HG02571 (cell line): Measurements from ENCODE around the gene ZC3H7A.

Source experiments
- ATAC-seq: cut with Tn5 transposase; IDR thresholded peaks from one replicate; pipeline ENCODE4 v1.9.1; 2021; ENCODE audit warnings: mild to moderate bottlenecking, moderate library complexity; ENCODE audit not compliant: unreplicated experiment

ZC3H7A gene

DNA sequence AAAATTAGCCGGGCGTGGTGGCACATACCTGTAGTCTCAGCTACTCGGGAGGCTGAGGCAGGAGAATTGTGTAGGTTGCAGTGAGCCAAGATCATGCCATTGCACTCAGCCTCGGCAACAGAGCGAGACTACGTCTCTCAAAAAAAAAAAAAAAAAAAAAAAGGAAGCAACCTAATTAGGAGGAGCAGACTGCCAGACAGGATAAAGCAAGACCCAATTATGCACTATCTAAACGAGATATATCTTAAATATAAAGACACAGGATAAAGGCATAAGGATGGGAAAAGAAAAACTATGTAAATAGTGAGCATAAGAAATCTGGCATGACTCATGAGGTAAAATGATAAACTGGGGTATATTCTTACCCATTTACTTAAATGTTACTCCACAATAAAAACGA, 59.3 kb downstream of the ZC3H7A start:
- ATAC-seq, result no peak

DNA sequence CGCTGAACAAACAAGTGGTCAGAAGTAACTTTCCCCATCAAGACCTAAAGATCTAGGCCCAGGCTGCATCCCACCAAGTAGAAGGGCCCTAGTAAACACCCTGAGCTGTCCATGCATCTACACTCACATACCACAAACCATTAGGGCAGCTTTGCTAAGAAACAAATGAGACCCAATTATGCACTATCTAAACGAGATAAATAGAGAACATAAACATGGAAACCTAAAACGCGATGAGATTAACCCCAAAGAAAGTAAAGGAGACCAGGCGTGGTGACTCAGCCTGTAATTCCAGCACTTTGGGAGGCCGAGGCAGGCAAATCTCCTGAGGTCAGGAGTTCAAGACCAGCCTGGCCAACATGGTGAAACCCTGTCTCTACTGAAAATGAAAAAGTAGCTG, 60.2 kb downstream of the ZC3H7A start:
- ATAC-seq, result no peak

DNA sequence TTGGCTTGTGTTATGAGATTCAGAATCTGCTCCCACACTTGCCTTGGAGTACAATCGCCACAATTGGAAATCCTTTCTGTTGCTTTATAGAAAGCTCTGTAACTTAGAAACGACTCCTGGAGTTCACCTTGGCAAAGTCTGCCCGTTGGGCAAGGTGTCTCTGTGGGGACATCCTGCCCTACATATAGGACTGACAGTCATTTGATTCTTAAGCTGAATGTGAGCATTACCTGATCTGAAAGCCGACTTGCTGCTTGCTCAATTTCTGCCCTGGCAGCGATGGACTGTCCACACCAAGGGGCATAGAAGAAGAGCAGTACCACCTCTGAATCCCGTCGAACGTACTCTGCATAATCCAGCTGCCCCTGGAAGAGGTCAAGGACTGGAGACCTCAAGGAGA, 61.3 kb downstream of the ZC3H7A start:
- no peak for ATAC-seq

DNA sequence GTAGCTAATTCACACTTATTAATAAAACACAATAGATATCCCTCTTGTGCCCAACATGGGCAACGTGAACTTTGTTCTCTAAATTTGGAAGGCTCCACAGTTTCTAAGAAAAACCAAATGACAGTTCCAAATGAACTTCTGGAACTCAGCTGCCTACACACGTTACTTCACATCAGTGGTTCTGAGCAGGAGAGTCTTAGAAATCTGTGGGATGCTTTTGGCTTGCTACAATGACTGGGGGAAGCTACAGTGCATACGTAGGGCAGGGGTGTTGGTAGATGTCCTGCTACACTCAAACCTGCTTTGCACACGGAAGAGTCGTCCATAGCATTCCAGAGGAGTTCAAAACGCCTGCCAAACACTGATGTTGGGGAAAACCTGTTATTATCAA, 62.4 kb downstream of the ZC3H7A start:
- ATAC-seq, result no peak

DNA sequence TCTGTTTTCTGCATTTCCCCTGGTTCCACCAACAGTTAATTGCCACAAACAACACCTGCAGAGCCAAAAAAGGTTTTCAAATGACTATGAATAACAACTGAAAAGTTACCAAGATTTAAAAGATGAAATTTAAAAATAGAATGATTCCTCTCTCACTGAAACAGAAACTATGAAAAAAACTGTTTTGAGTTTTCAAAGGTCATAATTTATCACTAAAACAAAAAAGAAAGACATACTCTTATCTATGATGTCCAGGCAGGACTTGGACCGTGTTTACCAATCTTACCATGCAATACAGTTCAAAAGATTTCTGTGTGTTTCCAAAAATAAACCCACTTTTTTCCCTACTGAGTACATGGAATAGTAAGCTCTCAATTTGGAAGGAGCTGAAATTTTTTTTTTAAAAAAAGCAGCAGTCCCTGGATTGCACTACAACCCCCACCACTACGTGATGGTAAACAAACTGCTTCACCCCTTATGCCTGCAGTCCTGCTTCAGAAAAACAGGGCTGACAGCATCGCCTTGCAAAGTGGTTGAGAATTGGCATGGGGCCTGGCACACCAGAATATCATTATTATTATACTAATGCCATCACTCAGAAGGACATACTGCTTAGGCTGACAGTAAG, 62.9 kb downstream of the ZC3H7A start:
- ATAC-seq, result no peak

DNA sequence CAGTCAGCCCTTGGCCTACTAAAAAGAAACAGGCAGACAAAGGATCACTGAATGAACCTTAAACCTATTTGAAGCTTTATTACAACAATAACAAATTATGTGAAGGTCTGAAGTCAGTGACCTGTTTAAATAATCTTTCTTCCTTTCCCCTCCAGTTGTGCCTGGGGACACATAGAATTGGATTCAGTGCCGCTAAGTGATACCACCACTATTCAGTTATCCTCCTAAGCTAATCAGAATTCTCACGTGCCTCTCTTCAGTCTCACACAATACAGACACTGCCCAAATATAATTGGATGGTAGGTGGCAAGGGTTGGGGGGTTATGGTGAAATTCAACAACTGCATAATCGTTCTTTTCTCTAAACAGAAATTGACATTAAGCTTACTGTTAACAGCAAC, 65.8 kb downstream of the ZC3H7A start:
- ATAC-seq, result no peak

DNA sequence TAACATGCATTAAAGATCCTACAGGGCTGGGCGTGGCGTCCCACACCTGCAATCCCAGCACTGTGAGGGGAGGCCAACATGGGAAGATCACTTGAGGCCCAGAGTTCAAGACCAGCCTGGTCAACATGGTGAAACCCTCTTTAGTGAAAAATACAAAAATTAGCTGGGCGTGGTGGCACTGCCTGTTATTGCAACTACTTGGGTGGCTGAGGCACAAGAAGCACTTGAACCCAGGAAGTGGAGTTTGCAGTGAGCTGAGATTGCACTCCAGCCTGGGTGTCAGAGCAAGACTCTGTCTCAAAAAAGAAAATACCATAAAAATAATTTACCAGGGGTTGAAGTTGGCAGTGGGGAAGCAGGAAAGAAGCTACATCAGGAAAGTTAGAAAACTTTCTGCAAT, 67.3 kb downstream of the ZC3H7A start:
- ATAC-seq, result no peak

DNA sequence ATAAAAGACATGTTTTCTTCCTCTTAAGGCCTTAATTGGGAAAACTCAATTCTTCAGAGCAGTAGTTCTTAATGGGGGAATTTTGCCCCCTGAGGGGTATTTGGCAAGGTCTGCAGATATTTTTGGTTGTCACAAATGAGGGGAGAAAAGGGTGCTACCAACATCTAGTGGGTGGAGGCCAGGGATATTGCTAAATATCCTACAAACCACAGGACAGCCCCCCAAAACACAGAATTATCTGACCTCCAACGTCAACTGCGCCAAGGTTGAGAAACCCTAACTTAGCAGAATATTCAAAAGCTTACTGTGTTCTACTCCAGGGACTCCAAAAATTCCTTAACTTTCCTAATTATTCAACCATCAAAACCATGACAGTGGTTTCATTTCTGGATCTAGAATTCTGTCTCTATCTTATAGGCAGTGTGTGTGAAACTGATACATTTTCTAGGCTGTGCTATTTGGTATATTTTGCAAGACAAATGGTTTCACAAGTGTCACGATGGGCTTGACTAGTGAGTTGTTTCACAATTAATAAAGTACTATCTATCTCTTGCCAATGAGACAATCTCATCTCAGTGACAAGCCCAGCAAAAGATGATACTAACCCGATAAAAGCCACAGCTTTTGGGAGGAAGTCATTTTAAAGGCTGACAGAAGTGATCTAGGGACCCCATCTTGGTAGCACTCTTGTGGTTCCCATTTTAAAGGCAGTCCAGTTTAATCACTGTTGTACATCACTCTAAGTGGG, 69.1 kb downstream of the ZC3H7A start:
- no peak for ATAC-seq

DNA sequence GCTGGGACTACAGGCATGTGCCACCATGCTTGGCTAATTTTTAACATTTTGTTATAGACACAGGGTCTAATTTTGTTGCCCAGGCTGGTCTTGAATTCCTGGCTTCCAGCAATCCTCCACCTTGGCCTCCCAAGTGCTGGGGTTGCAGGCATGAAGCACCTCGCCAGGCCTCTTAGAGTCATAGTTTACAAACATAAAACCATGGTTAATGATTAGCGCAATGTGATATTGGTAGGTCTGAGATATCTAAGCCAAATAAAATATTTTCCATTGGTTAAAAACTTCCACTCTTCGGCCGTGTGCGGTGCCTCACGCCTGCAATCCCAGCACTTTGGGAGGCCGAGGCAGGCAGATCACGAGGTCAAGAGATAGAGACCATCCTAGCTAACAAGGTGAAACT, 71.0 kb downstream of the ZC3H7A start:
- ATAC-seq, result no peak

DNA sequence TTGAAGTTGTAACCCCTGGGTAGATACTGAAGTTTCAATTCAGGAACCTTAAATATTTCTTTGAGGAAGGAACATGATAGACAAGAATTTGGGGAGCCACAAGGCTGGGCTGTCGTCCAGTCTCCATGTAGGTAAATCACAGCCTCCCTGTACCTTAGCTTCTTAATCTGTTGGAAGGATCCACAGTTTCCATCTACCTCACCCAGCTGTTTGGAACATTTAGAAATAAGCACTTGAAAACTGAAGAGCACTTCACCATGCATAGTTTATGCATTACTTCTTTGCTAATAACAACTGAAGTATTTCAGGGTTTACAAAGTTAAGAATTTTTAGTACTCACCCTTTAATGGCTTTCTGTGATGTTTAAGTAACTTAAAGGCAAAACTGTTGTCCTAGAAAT, 71.6 kb downstream of the ZC3H7A start:
- no peak for ATAC-seq

DNA sequence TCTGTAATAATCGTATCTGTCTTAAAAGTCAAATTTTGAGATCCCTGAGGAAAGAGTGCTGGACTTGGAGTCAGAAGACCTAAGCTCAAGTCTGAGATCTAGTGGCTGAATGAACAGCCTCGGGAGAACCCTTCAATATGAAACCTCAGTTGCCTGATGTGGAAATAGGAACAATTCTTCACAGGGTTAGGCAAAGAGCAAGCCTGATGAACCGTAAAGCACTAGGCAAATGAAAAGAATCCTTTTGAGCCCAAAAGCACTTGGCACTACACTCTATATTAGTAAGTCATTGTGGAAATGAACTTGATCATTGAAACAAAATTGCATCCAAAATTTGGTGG, 74.6 kb downstream of the ZC3H7A start:
- ATAC-seq, result no peak

DNA sequence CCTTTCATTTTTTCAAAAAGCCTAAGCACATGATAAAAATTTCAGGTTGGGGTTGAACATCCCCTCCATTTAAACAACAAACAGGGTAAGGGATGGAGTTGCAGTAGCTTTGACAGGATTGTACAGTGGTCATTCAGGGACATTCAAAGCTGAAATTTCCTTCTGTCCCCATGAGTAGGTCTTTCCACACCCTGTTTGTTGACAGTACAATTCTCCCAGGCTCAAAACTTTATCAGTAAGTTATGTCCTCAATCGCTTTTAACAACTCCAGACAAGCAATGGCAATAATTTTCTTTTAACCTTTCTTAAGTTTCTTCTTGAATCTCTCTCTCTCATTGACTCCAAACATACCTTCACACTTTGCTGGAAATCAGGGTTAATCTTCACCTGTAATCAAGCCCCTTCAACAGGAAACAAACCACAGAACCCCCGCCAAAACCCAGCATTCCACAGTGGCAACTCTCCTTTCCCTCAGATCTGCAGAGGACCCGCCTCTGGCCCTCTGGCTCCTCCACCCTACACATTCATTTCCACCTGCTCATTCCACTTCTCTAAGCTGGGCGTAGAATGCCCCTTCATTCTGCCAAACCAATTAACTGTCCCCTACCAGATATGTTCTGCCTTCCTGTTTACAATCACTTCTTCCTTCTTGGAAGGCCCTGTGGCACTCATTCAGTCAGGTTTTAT, 75.1 kb downstream of the ZC3H7A start:
- ATAC-seq, result no peak

DNA sequence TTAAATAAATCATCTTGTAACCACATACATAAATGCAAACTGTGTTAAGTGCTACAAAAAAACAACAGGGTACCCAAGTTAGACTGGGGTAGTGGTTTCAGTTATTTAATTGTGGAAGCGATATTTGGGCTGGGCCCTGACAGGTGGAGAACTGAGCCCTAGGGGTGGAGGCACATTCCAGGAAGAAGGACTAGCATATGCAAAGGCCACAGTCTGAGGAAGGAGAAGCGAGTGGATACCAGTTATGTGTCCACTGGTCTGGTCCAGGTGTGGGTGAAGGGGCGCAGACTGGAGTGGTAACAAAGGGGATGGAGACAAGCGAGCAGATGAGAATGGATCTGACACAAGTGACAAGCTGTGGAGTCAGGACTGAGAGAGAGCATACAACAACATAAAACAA, 77.3 kb downstream of the ZC3H7A start:
- ATAC-seq, result no peak

DNA sequence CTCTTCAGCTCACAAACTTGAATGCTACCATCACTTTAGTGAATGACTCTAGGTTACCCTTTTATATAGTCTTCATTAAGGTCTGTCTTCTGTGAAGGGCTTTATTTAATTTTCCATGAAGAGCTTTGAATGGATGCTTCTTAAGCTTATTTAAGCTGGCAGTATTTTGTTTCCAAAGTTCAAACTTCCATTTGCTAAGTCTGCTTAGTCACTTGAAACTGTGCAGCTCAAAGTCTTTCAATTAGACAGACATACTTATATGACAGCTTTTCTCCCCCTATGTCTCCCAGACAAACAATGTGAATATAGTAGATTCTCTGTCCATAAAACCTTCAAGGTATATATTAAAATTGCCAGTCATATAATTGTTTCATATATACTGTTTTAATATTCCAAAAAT, 77.9 kb downstream of the ZC3H7A start:
- no peak for ATAC-seq

DNA sequence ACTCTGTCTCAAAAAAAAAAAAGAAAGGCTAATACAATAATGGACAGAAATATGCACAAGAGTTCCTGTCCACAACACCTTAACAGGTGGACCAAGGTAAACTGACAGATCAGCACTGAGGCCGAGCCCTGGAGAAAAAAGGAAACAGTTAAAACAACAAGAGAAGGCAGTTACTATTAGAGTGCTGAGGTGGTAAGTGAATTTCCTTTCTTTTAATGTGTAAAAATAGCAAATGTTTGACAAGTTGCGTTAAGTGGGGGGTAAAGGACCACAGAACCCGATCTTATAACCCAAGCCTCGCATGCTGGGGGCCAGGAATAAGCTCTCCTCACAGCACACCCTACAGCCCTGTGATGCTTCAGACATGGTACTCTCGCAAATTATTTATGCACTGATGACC, 79.2 kb downstream of the ZC3H7A start:
- ATAC-seq, result no peak

DNA sequence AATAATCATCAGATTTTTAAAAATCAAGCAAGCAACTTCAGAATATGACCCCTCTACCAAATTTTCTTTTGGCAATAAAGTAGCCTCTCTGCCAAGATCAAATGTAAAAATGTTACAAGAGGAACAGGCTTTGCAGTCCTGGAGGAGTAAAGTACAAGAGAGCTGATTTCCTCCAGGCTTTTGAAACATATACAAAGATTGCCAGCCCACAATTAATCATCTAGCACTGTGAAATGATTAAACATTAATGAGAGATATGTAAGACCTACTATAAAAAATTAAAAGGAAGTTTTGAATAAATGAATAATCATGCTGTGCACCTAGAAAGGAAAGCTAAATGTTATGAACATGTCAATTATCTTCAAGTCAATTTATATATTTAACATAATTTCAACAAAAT, 80.7 kb downstream of the ZC3H7A start:
- ATAC-seq, result no peak

DNA sequence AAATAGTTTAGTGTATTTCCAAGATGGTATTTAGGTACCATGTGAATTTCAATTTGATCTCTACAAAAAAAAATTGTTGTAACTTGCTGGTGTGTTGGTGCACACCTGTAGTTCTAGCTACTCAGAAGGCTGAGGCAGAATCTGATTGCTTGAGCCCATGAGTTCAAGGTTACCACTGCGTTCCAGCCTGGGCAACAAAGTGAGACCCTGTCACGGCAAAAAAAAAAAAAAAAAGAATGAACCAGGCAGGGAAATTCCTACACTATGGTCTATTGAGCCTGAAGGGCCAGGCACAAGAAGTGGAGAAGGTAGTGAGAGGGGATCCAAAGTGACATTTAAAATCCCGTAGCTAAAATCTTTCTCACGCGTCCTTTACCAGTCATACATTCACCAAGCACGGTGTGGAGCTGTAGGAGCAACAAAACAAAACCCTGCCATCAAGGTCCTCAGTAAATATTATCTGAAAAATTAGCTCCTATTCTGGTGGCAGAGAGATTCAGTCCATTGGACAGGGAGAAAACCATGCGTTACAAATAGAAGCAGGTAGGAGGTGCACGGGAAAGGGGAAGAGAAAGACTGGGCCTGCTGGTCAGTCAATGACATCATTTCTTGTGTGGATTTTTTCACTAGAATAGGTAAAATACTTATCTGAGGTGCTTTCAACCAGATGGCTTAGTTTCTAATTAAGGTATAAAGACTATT, 81.7 kb downstream of the ZC3H7A start:
- ATAC-seq, result no peak

DNA sequence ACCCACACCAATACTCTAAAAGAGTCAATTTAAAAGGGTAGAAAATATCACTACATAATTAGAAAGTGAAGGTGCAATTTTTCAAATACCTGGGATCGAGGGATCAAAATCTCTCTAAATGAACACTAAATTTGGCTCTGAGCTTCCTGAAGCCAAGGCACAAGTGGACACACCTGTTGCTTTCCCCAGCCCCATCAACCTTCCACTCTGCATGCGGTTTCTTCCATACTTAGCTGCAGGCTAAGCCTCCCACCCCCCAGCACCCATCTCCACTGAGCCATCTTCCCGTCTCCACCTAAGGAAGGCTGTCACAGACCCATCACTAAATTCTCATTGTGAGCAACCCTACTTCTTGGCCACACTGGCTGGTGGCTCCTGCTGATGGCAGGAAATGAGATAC, 84.9 kb downstream of the ZC3H7A start:
- no peak for ATAC-seq

DNA sequence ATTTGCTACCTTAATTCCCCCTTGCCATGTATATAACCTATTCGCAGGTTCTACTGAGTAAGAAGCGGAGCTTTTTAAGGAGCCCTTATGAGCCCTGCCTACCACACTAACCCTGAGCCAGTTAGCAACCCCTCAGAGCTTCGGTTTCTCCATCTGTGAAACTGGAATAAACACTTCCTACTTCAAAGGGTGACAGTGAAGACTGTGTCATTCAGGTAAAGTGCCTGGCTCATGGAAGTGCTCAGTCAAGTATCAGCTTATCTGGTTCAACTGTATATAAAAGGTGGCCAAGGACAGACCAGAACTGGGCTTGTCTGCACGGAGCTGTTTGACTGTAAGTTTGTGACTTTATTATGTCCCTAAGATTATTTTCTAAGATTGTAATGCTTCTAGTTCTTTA, 85.4 kb downstream of the ZC3H7A start:
- ATAC-seq, result no peak

DNA sequence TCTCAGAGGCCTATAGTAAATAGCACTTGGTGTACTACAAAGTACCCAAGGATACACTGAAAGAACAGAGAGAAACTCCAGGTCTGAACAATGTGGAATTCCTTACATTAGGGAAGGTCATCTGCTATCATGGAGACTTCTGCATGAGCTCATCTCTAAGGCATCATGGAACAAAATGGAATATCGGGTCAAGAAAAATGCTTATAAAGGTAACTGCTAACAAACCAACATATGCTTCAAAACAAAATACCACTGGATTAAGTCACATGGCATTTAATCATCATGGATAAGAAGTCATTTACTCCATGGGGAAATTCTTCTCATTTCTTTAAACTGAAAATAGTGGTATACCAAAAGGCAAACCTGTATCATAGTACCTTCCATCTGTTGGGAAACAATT, 88.6 kb downstream of the ZC3H7A start:
- no peak for ATAC-seq

DNA sequence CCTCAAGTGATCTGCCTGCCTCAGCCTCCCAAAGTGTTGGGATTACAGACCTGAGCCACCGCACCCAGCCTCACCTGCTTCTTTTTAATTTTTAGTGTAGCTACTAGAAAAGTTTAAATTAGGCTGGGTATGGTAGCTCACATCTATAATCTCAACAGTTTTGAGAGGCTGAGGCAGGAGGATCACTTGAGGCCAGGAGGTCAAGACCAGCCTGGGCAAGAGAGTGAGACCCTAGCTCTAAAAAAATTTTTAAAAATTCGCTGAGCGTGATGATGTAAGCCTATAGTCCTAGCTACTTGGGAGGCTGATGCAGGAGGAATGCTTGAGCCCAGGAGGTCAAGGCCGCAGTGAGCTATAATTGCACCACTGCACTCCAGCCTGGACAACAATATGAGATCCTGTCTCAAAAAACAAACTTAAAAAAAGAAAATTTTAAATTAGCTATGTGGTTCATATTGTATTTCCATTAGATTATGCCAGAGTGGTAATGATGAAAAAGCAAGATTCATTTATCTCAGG, 89.3 kb downstream of the ZC3H7A start:
- no peak for ATAC-seq
